Naive thymus-derived CD4-positive, alpha-beta T cell (primary cell): Measurements from ENCODE around the gene EED. TPM values are rescaled to one million over a fixed set of nuclear protein-coding genes. Genes with fewer than 3 reads are reported as not detected.
"Not testable (repeated sequence)": the region's sequence is repeated elsewhere in the genome, so short reads cannot be mapped to it uniquely, and the experiment has no call there.

Experiments used
- ATAC-seq: fragments of 150-1000 bp; cut with Tn5 transposase; 2 replicates; pipeline ENCODE4 v1.10.0; 2021; ENCODE audit warnings: mild to moderate bottlenecking, moderate library complexity
- CTCF ChIA-PET: fragments of 350-600 bp; sonication (Branson Sonifier 250); formaldehyde crosslinking; loops from one replicate; lab custom pipeline; 2021; ENCODE audit warnings: antibody characterized with exemption; lab: Charles Lee
- POLR2A ChIA-PET: fragments of 350-600 bp; sonication (Branson Sonifier 250); formaldehyde crosslinking; loops from one replicate; lab custom pipeline; 2021; ENCODE audit warnings: antibody characterized with exemption, inconsistent platforms; lab: Charles Lee
- DNase-seq, 9 donors: peaks; one replicate each; pipeline versions ENCODE4 v3.0.0 to v3.0.0-alpha.2; 2020 to 2022; ENCODE audit warnings: mixed read lengths in 1 of 9
- H3K27ac ChIP-seq: one replicate; pipeline ENCODE4 v1.7.0; 2013; ENCODE audit warnings: mild to moderate bottlenecking, low read depth, low read length, moderate library complexity
- H3K27me3 ChIP-seq, 2 donors: one replicate each; pipeline ENCODE4 v1.7.0; 2013; ENCODE audit warnings: low read length in 2 of 2, mild to moderate bottlenecking in 2 of 2, moderate library complexity in 2 of 2; ENCODE audit not compliant: control insufficient read depth in 2 of 2, insufficient read depth in 2 of 2
- H3K36me3 ChIP-seq, 3 experiments: 1 replicate in 2 of 3; 2 replicates in 1 of 3; pipeline ENCODE4 v1.7.0; 2013; ENCODE audit warnings: low read length in 3 of 3, mild to moderate bottlenecking in 3 of 3, moderate library complexity in 1 of 3; ENCODE audit not compliant: insufficient read depth in 3 of 3, control insufficient read depth in 2 of 3
- H3K4me1 ChIP-seq, 2 donors: one replicate each; pipeline ENCODE4 v1.7.0; 2013; ENCODE audit warnings: low read length in 2 of 2, mild to moderate bottlenecking in 2 of 2, moderate library complexity in 1 of 2; ENCODE audit not compliant: control insufficient read depth in 2 of 2, insufficient read depth in 2 of 2
- H3K4me3 ChIP-seq: 2 replicates; pipeline ENCODE4 v1.7.0; 2013; ENCODE audit warnings: mild to moderate bottlenecking, low read length
- H3K9me3 ChIP-seq, 3 experiments: 1 replicate in 2 of 3; 2 replicates in 1 of 3; pipeline ENCODE4 v1.7.0; 2013; ENCODE audit warnings: low read length in 3 of 3; ENCODE audit not compliant: control insufficient read depth in 2 of 3
- H3K27ac Mint-ChIP-seq, 9 donors: one replicate each; pipeline ENCODE4 v1.8.0; 2020 to 2022; ENCODE audit warnings: mixed read lengths in 9 of 9, mild to moderate bottlenecking in 8 of 9, moderate library complexity in 5 of 9, inconsistent platforms in 2 of 9
- H3K27me3 Mint-ChIP-seq, 5 donors: one replicate each; pipeline ENCODE4 v1.8.0; 2021 to 2022; ENCODE audit warnings: mixed read lengths in 5 of 5, mild to moderate bottlenecking in 1 of 5
- H3K36me3 Mint-ChIP-seq, 5 donors: one replicate each; pipeline ENCODE4 v1.8.0; 2020 to 2022; ENCODE audit warnings: mixed read lengths in 5 of 5, mild to moderate bottlenecking in 3 of 5, inconsistent platforms in 1 of 5
- H3K4me1 Mint-ChIP-seq, 7 donors: one replicate each; pipeline ENCODE4 v1.8.0; 2020 to 2022; ENCODE audit warnings: mixed read lengths in 7 of 7, mild to moderate bottlenecking in 3 of 7, inconsistent platforms in 1 of 7
- H3K4me3 Mint-ChIP-seq, 10 donors: one replicate each; pipeline ENCODE4 v1.8.0; 2020 to 2022; ENCODE audit warnings: mild to moderate bottlenecking in 10 of 10, mixed read lengths in 10 of 10, moderate library complexity in 6 of 10, inconsistent platforms in 2 of 10
- H3K9me3 Mint-ChIP-seq, 11 donors: one replicate each; pipeline ENCODE4 v1.8.0; 2020 to 2022; ENCODE audit warnings: mixed read lengths in 11 of 11, mild to moderate bottlenecking in 4 of 11, inconsistent platforms in 1 of 11, moderate library complexity in 1 of 11
- intact Hi-C, 2 donors: fragments of 100-400 bp; cut with micrococcal nuclease; formaldehyde crosslinking; loops; one replicate each; pipeline ENCODE4 v1.15.1; 2023
- polyA plus RNA-seq, 2 donors: library from polyadenylated mRNA; unstranded; fragments of 300-500 nt; fragmentation: Illumina TruSeq; gene quantifications; one replicate each; pipeline ENCODE4 v1.2.3, GENCODE V29; 2021
- total RNA-seq, 6 experiments: library from RNA in 5 of 6; stranded (reverse) in 5 of 6; gene quantifications; 1 replicate in 5 of 6; 2 replicates in 1 of 6; pipeline ENCODE4 v1.2.3 and lab custom pipeline; 2021 to 2026

Gene EED
- total and polyA plus RNA-seq, 7 experiments from 2014 or later: 15.3 to 62.4 (median 23.4) TPM

DNA sequence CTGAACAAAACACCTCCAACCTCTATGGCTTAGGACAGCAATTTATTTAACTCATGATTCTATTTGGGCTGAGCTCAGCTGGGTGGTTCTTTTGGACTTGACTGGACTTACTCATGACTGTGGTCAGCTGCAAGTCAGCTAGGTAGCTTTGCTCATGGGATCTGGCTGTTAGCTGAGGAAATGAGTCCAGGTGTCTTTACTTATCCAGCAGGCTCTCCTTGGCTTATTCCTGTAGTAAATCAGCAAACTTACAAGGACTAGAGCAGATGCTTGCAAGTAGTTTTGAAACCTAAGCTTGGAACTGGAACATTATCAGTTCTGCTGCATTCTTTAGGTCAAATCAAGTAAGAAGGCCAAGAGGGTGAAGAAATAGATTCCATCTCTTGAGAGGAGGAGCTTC, 49.5 kb downstream of the EED start:
- no peak for DNase-seq
- peaks cover 0 to 34% (median 4%) of the 10 kb centered on the region in 7 donors for H3K4me1 Mint-ChIP-seq
- no peak overlapping the region for H3K4me3 Mint-ChIP-seq
- peaks cover 0 to 20% of the 10 kb centered on the region in 2 donors for H3K4me1 ChIP-seq
- H3K4me3 ChIP-seq: no peak overlapping the region
- H3K36me3 ChIP-seq: no peaks in the 10 kb centered on the region
- H3K27ac ChIP-seq: no peak overlapping the region
- no peaks in the 10 kb centered on the region for H3K9me3 ChIP-seq
- H3K36me3 Mint-ChIP-seq: peaks cover 0 to 5% (median 0%) of the 10 kb centered on the region in 5 donors
- intact Hi-C loops: loop anchor here in 1 of 2 donors (10.0 kb wide), 1 partner anchor 1909 kb away; no protein-coding TSS in a partner anchor
- H3K9me3 Mint-ChIP-seq: peaks cover 0 to 1% (median 0%) of the 10 kb centered on the region in 11 donors
- no peak overlapping the region for H3K27ac Mint-ChIP-seq
- ChIA-PET CTCF (interaction anchor here (1.1 kb wide), 1 partner anchor 26 kb away, joined by 3 read pairs; no protein-coding TSS in a partner anchor), POLR2A (no interaction called here)
- H3K27me3 ChIP-seq: no peaks in the 10 kb centered on the region
- ATAC-seq: no peak
- H3K27me3 Mint-ChIP-seq: peaks cover 0 to under 1% (median 0%) of the 10 kb centered on the region in 5 donors

- no peak for ATAC-seq
- H3K27me3 Mint-ChIP-seq: peaks cover 0 to 8% (median 0%) of the 10 kb centered on the region in 5 donors
- no peak for DNase-seq
- Histone ChIP-seq H3K27ac (peak overlapping the region; percentile 86), H3K4me1 (peaks cover 10 to 13% of the 10 kb centered on the region in 2 donors), H3K9me3 (no peaks in the 10 kb centered on the region), H3K27me3 (no peaks in the 10 kb centered on the region), H3K4me3 (peak overlapping the region; percentile 96), H3K36me3 (peaks cover 0 to 4% (median 0%) of the 10 kb centered on the region in 3 experiments)
- peaks cover 4 to 37% (median 32%) of the 10 kb centered on the region in 7 donors for H3K4me1 Mint-ChIP-seq
- ChIA-PET POLR2A (interaction anchor here (1.2 to 2.3 kb wide), 4 partner anchors 36 to 674 kb away, joined by 3 to 11 read pairs (median 4); partner anchors contain the start of genes EED, TMEM126A and TMEM126B), CTCF (interaction anchor here (0.8 to 1.2 kb wide), 2 partner anchors 10 to 234 kb away, joined by 3 read pairs; no protein-coding TSS in a partner anchor)
- H3K36me3 Mint-ChIP-seq: peaks cover 0 to 4% (median 3%) of the 10 kb centered on the region in 5 donors
- H3K9me3 Mint-ChIP-seq: no peaks in the 10 kb centered on the region
- intact Hi-C loops: loop anchor here (1.0 to 10.0 kb wide), 12 partner anchors 8 to 733 kb away; partner anchors contain the start of genes EED (in 2 of the 2), PICALM (in 2 of the 2), TMEM126A (in 2 of the 2) and TMEM126B (in 2 of the 2)
- peak overlapping the region; percentile 92 to 100 (median 97) for H3K27ac Mint-ChIP-seq
- H3K4me3 Mint-ChIP-seq: peak overlapping the region; percentile 95 to 100 (median 100)
These were observed 57.2 kb downstream of the EED start for GRCh38 chr11:86301742-86302091.

DNA sequence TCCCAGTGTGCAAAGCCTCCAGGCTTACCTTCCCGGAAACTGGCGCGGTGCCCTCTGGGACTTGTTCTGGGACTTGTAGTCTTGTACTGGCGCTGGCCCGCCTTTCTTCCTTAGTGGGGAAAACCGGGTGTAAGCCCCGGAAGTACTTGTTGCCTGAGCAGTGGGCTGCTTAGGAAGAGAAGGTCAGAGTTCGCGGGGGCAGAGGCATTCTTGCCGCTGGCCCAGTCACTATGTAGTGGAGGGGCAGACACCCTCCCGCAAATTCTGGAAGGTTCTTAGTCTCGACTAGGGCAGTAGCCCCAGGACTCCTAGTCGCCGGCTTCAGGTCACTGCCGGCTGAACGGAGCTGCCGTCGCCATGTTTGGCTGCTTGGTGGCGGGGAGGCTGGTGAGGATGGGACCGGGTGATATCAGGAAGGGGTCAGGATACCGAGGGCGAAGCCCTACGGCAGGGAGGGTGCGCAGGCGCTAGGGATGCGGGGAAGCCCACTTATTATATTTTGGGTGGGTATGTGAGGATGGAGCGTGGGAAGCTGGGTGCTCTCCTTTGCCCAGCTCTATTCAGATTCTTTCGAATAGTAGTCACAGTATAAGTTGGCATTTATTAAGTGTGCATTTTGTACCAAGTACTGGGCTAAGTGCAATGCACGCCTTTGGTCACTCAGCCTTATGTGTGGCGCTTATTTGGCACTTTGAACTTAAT, 57.7 kb downstream of the EED start, which contains the start of gene HIKESHI:
Gene HIKESHI (plus strand): TSS at position 149 of the 702 bp plus-strand sequence. CDS start 209 bp downstream, at position 358.
- peaks cover 4 to 37% (median 32%) of the 10 kb centered on the region in 7 donors for H3K4me1 Mint-ChIP-seq
- intact Hi-C loops: loop anchor here (1.0 to 10.0 kb wide), 12 partner anchors 9 to 733 kb away; partner anchors contain the start of genes EED (in 2 of the 2), PICALM (in 2 of the 2), TMEM126A (in 2 of the 2) and TMEM126B (in 2 of the 2)
- ATAC-seq (peak; percentile 100), DNase-seq (peak; percentile 70 to 92 (median 81))
- H3K4me3 Mint-ChIP-seq: peak within 1 kb of the TSS; percentile 95 to 100 (median 100)
- ChIA-PET POLR2A (interaction anchor here (0.7 to 2.3 kb wide), 5 partner anchors 36 to 674 kb away, joined by 3 to 11 read pairs (median 3); partner anchors contain the start of genes EED, PICALM, TMEM126A and TMEM126B), CTCF (no interaction called here)
- no peaks in the 10 kb centered on the region for H3K9me3 Mint-ChIP-seq
- Histone ChIP-seq H3K9me3 (no peaks in the 10 kb centered on the region), H3K36me3 (peaks cover 0 to 4% (median 0%) of the 10 kb centered on the region in 3 experiments), H3K4me1 (peaks cover 10 to 13% of the 10 kb centered on the region in 2 donors), H3K4me3 (peak within 1 kb of the TSS; percentile 96), H3K27ac (peak within 1 kb of the TSS; percentile 86), H3K27me3 (no peaks in the 10 kb centered on the region)
- H3K27me3 Mint-ChIP-seq: peaks cover 0 to 8% (median 0%) of the 10 kb centered on the region in 5 donors
- H3K36me3 Mint-ChIP-seq: peaks cover 0 to 4% (median 3%) of the 10 kb centered on the region in 5 donors
- H3K27ac Mint-ChIP-seq: peak within 1 kb of the TSS; percentile 92 to 100 (median 97)

DNA sequence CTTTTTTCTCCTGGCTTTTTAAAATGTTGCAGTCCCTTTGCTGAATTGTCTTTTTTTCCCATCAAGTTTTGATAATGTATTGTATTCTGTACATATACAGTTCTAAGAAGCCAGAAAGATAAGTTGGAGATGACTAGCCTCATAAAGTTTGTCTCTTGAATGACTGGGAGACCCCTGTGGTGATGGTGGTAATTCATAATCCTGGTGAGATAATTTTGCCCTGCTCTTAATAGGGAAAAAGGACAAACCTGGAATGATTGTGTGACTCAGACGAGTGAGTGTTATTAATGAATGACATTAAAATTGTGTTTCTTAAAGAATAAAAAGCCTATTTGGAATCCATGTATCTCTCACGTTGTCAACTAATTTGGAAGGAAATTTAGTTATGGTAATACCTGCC, 58.7 kb downstream of the EED start:
- CTCF ChIA-PET: no interaction called here

DNA sequence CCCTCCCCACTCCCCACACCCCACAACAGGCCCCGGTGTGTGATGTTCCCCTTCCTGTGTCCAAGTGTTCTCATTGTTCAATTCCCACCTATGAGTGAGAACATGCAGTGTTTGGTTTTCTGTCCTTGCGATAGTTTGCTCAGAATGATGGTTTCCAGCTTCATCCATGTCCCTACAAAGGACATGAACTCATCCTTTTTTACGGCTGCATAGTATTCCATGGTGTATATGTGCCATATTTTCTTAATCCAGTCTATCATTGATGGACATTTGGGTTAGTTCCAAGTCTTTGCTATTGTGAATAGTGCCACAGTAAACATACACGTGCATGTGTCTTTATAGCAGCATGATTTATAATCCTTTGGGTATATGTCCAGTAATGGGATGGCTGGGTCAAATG, 64.2 kb downstream of the EED start:
- peaks cover 3 to 44% (median 32%) of the 10 kb centered on the region in 5 donors for H3K36me3 Mint-ChIP-seq
- not testable (repeated sequence) for ATAC-seq

More for the DNA sequence above, 58.7 kb downstream of the EED start:
- Histone ChIP-seq H3K4me1 (peaks cover 10 to 13% of the 10 kb centered on the region in 2 donors), H3K4me3 (peak overlapping the region; percentile 96), H3K36me3 (peaks cover 0 to 4% (median 0%) of the 10 kb centered on the region in 3 experiments), H3K27me3 (no peaks in the 10 kb centered on the region), H3K27ac (no peak overlapping the region), H3K9me3 (no peaks in the 10 kb centered on the region)
- Mint-ChIP-seq H3K9me3 (no peaks in the 10 kb centered on the region), H3K27me3 (peaks cover 0 to 8% (median 0%) of the 10 kb centered on the region in 5 donors), H3K4me3 (peak overlapping the region; percentile 95 to 100 (median 100)), H3K27ac (peak overlapping the region; percentile 37 to 100 (median 96)), H3K36me3 (peaks cover 0 to 4% (median 3%) of the 10 kb centered on the region in 5 donors), H3K4me1 (peaks cover 4 to 37% (median 32%) of the 10 kb centered on the region in 7 donors)
- POLR2A ChIA-PET: interaction anchor here (0.6 to 2.3 kb wide), 4 partner anchors 31 to 642 kb away, joined by 3 to 11 read pairs (median 5); partner anchors contain the start of gene EED
- intact Hi-C loops: loop anchor here (5.0 to 10.0 kb wide), 4 partner anchors 502 to 732 kb away; partner anchors contain the start of genes TMEM126A (in 2 of the 2), PRSS23 (in 1 of the 2) and TMEM135 (in 1 of the 2)
- DNase-seq: no peak
- no peak for ATAC-seq

DNA sequence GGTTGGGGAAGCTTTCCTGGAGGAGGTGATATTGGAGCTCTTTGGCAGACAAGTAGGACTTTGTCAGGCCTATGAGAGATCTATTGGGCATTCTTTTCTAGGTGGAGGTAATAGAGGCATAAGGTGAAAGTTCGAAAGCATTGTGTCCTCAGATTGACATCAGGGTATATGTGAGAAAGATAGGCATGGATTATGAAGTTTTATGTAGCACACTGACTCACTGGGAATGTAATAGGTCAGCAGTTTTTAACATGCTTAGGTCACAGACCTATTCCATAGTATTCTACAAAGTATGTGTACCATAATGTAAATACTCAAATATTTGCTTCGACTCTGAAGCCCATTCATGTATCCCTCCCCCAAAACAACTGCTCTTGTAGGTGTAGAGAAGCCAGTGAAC, 69.2 kb downstream of the EED start:
- no peaks in the 10 kb centered on the region for H3K4me1 ChIP-seq
- no peak overlapping the region for H3K4me3 ChIP-seq
- no peaks in the 10 kb centered on the region for H3K27me3 ChIP-seq
- ChIA-PET CTCF (no interaction called here), POLR2A (no interaction called here)
- H3K9me3 Mint-ChIP-seq: peaks cover 0 to 3% (median 0%) of the 10 kb centered on the region in 11 donors
- peaks cover 3 to 72% (median 53%) of the 10 kb centered on the region in 5 donors for H3K36me3 Mint-ChIP-seq
- H3K4me1 Mint-ChIP-seq: peaks cover 19 to 51% (median 38%) of the 10 kb centered on the region in 7 donors
- no peak overlapping the region for H3K4me3 Mint-ChIP-seq
- H3K27ac Mint-ChIP-seq: no peak overlapping the region
- DNase-seq (no peak), ATAC-seq (no peak)
- no peaks in the 10 kb centered on the region for H3K9me3 ChIP-seq
- no peak overlapping the region for H3K27ac ChIP-seq
- intact Hi-C loops: no loop called here
- H3K36me3 ChIP-seq: peaks cover 0 to 7% (median 0%) of the 10 kb centered on the region in 3 experiments
- no peaks in the 10 kb centered on the region for H3K27me3 Mint-ChIP-seq

More for the DNA sequence above, 64.2 kb downstream of the EED start:
- H3K9me3 ChIP-seq, H3K27me3 ChIP-seq, H3K4me3 ChIP-seq, CTCF ChIA-PET, H3K27ac ChIP-seq, H3K4me3 Mint-ChIP-seq, DNase-seq, H3K4me1 ChIP-seq, H3K36me3 ChIP-seq, H3K27me3 Mint-ChIP-seq, H3K27ac Mint-ChIP-seq, H3K9me3 Mint-ChIP-seq, POLR2A ChIA-PET: not testable (repeated sequence)
- peaks cover 23 to 61% (median 45%) of the 10 kb centered on the region in 7 donors for H3K4me1 Mint-ChIP-seq
- intact Hi-C loops: loop anchor here (10.0 kb wide), 2 partner anchors 496 to 726 kb away; partner anchors contain the start of genes PRSS23 (in 1 of the 2) and TMEM135 (in 1 of the 2)
